Activated T-helper 2 cell treated with anti-CD3 and anti-CD28 coated beads, Interferon-gamma antibody, Interleukin-2, Interleukin-4, amounts not matched to agents 10 μg/mL and 5 μg/mL and 100 μg/mL, durations not matched to agents 14 hours and 24 hours and 36 hours (primary cell): Measurements from ENCODE around the gene HSPA2. TPM values are rescaled to one million over a fixed set of nuclear protein-coding genes. Genes with fewer than 3 reads are reported as not detected.
"Not testable (repeated sequence)": the region's sequence is repeated elsewhere in the genome, so short reads cannot be mapped to it uniquely, and the experiment has no call there.

ENCODE experiments used
- DNase-seq: peaks from one replicate; pipeline ENCODE4 v3.0.0; 2021; ENCODE audit warnings: low spot score
- H3K27ac Mint-ChIP-seq: one replicate; pipeline ENCODE4 v1.8.0; 2021; ENCODE audit warnings: mixed read lengths
- H3K27me3 Mint-ChIP-seq: one replicate; pipeline ENCODE4 v1.8.0; 2021; ENCODE audit warnings: low read depth, mixed read lengths
- H3K36me3 Mint-ChIP-seq: one replicate; pipeline ENCODE4 v1.8.0; 2021; ENCODE audit warnings: low read depth, mixed read lengths
- H3K4me1 Mint-ChIP-seq: one replicate; pipeline ENCODE4 v1.8.0; 2021; ENCODE audit warnings: low read depth, mixed read lengths
- H3K4me3 Mint-ChIP-seq: one replicate; pipeline ENCODE4 v1.8.0; 2021; ENCODE audit warnings: low read depth, mild to moderate bottlenecking, moderate library complexity, mixed read lengths
- H3K9me3 Mint-ChIP-seq: one replicate; pipeline ENCODE4 v1.8.0; 2021; ENCODE audit warnings: mixed read lengths
- intact Hi-C: fragments of 100-400 bp; cut with micrococcal nuclease; formaldehyde crosslinking; loops from one replicate; pipeline ENCODE4 v1.15.1; 2023
- total RNA-seq: library from RNA; stranded (reverse); gene quantifications from 2 replicates; pipeline ENCODE4 v1.2.3, GENCODE V29; 2022

HSPA2 gene
- total RNA-seq, 1 donor from 2014 or later, result 7.1 TPM

GRCh38 chr14:64504897-64505794, 35.4 kb upstream of the HSPA2 start:
- Mint-ChIP-seq H3K4me1 (peaks cover 56% of the 10 kb centered on the region), H3K4me3 (peak overlapping the region; percentile 98), H3K9me3 (no peaks in the 10 kb centered on the region), H3K36me3 (peaks cover 49% of the 10 kb centered on the region), H3K27me3 (no peaks in the 10 kb centered on the region), H3K27ac (peak overlapping the region; percentile 99)
- DNase-seq, result peak; percentile 81
- intact Hi-C loops, result loop anchor here (2.0 to 10.0 kb wide), 7 partner anchors 82 to 1030 kb away; partner anchors contain the start of genes MAX, MTHFD1, SYNE2 and WDR89

- Mint-ChIP-seq H3K4me3 (peak overlapping the region; percentile 98), H3K27me3 (no peaks in the 10 kb centered on the region), H3K9me3 (no peaks in the 10 kb centered on the region), H3K4me1 (peaks cover 63% of the 10 kb centered on the region), H3K27ac (peak overlapping the region; percentile 97), H3K36me3 (peaks cover 52% of the 10 kb centered on the region)
- no peak for DNase-seq
- intact Hi-C loops, result loop anchor here (5.0 to 10.0 kb wide), 4 partner anchors 128 to 1032 kb away; partner anchors contain the start of genes MAX and SYNE2
These were observed 33.8 kb upstream of the HSPA2 start for GRCh38 chr14:64506721-64507120.

GRCh38 chr14:64507376-64508156, 33.0 kb upstream of the HSPA2 start:
- Mint-ChIP-seq H3K4me3 (peak overlapping the region; percentile 98), H3K36me3 (peaks cover 45% of the 10 kb centered on the region), H3K4me1 (peaks cover 55% of the 10 kb centered on the region), H3K27me3 (no peaks in the 10 kb centered on the region), H3K9me3 (no peaks in the 10 kb centered on the region), H3K27ac (peak overlapping the region; percentile 97)
- intact Hi-C loops, result loop anchor here (5.0 to 10.0 kb wide), 4 partner anchors 127 to 1033 kb away; partner anchors contain the start of genes MAX and SYNE2
- no peak for DNase-seq

- intact Hi-C loops, result loop anchor here (5.0 to 10.0 kb wide), 4 partner anchors 127 to 1033 kb away; partner anchors contain the start of genes MAX and SYNE2
These were observed 32.2 kb upstream of the HSPA2 start for GRCh38 chr14:64508215-64508776.

GRCh38 chr14:64509036-64509435, 31.5 kb upstream of the HSPA2 start:
- intact Hi-C loops, result loop anchor here (5.0 to 10.0 kb wide), 4 partner anchors 126 to 1034 kb away; partner anchors contain the start of genes MAX and SYNE2
- peaks cover 57% of the 10 kb centered on the region for H3K4me1 Mint-ChIP-seq
- H3K9me3 Mint-ChIP-seq, result no peaks in the 10 kb centered on the region
- peak overlapping the region; percentile 97 for H3K27ac Mint-ChIP-seq
- DNase-seq, result no peak
- peak overlapping the region; percentile 40 for H3K4me3 Mint-ChIP-seq
- H3K27me3 Mint-ChIP-seq, result no peaks in the 10 kb centered on the region
- peaks cover 43% of the 10 kb centered on the region for H3K36me3 Mint-ChIP-seq

More at GRCh38 chr14:64508215-64508776, 32.2 kb upstream of the HSPA2 start:
- peak overlapping the region; percentile 97 for H3K27ac Mint-ChIP-seq
- H3K4me3 Mint-ChIP-seq, result peak overlapping the region; percentile 56
- H3K36me3 Mint-ChIP-seq, result peaks cover 40% of the 10 kb centered on the region
- no peaks in the 10 kb centered on the region for H3K27me3 Mint-ChIP-seq
- H3K9me3 Mint-ChIP-seq, result no peaks in the 10 kb centered on the region
- H3K4me1 Mint-ChIP-seq, result peaks cover 54% of the 10 kb centered on the region
- DNase-seq, result no peak

- Mint-ChIP-seq H3K9me3 (no peaks in the 10 kb centered on the region), H3K4me1 (peaks cover 60% of the 10 kb centered on the region), H3K27me3 (no peaks in the 10 kb centered on the region), H3K4me3 (peak overlapping the region; percentile 59), H3K36me3 (peaks cover 38% of the 10 kb centered on the region), H3K27ac (peak overlapping the region; percentile 75)
- peak; percentile 51 for DNase-seq
- intact Hi-C loops, result loop anchor here (1.0 to 2.0 kb wide), 3 partner anchors 8 to 167 kb away; partner anchors contain the start of gene ZBTB25
These were observed 29.5 kb upstream of the HSPA2 start for GRCh38 chr14:64510825-64511671.

- intact Hi-C loops, result no loop called here
- H3K4me3 Mint-ChIP-seq, result no peak overlapping the region
- peaks cover 26% of the 10 kb centered on the region for H3K36me3 Mint-ChIP-seq
- no peaks in the 10 kb centered on the region for H3K9me3 Mint-ChIP-seq
- no peaks in the 10 kb centered on the region for H3K27me3 Mint-ChIP-seq
- no peak for DNase-seq
- peaks cover 50% of the 10 kb centered on the region for H3K4me1 Mint-ChIP-seq
- no peak overlapping the region for H3K27ac Mint-ChIP-seq
These were observed 27.3 kb upstream of the HSPA2 start for GRCh38 chr14:64513271-64513670.

- intact Hi-C loops, result no loop called here
- Mint-ChIP-seq H3K4me3 (no peak overlapping the region), H3K27ac (no peak overlapping the region), H3K4me1 (peaks cover 37% of the 10 kb centered on the region), H3K27me3 (no peaks in the 10 kb centered on the region), H3K9me3 (no peaks in the 10 kb centered on the region), H3K36me3 (peaks cover 19% of the 10 kb centered on the region)
- DNase-seq, result no peak
These were observed 25.5 kb upstream of the HSPA2 start for GRCh38 chr14:64515053-64515452.

- peaks cover 20% of the 10 kb centered on the region for H3K36me3 Mint-ChIP-seq
- no peak for DNase-seq
- no peaks in the 10 kb centered on the region for H3K9me3 Mint-ChIP-seq
- no peak overlapping the region for H3K4me3 Mint-ChIP-seq
- peaks cover 24% of the 10 kb centered on the region for H3K4me1 Mint-ChIP-seq
- intact Hi-C loops, result no loop called here
- no peaks in the 10 kb centered on the region for H3K27me3 Mint-ChIP-seq
- H3K27ac Mint-ChIP-seq, result no peak overlapping the region
These were observed 23.6 kb upstream of the HSPA2 start for GRCh38 chr14:64516969-64517368.

- H3K27me3 Mint-ChIP-seq, H3K4me3 Mint-ChIP-seq, H3K27ac Mint-ChIP-seq, DNase-seq, intact Hi-C loops, H3K9me3 Mint-ChIP-seq: not testable (repeated sequence)
- Mint-ChIP-seq H3K36me3 (peaks cover 20% of the 10 kb centered on the region), H3K4me1 (peaks cover 24% of the 10 kb centered on the region)
These were observed 22.9 kb upstream of the HSPA2 start for GRCh38 chr14:64517667-64518066.

GRCh38 chr14:64518229-64518628, 22.3 kb upstream of the HSPA2 start:
- Mint-ChIP-seq H3K4me1 (peaks cover 22% of the 10 kb centered on the region), H3K27ac (no peak overlapping the region), H3K4me3 (no peak overlapping the region), H3K9me3 (no peaks in the 10 kb centered on the region), H3K36me3 (peaks cover 20% of the 10 kb centered on the region), H3K27me3 (no peaks in the 10 kb centered on the region)
- no peak for DNase-seq
- intact Hi-C loops, result no loop called here
